Uterus (tissue), 4 donors: ENCODE measurements around the gene TTK. TPM values are rescaled to one million over a fixed set of nuclear protein-coding genes. Genes with fewer than 3 reads are reported as not detected.

ENCODE experiments used
- DNase-seq, 2 donors: peaks; one replicate each; pipeline ENCODE4 v3.0.0-alpha.2; 2019 to 2020
- H3K27ac ChIP-seq, 2 donors: fragments of 200-600 bp; sonication (generic); 1 replicate in 1 of 2; 2 replicates in 1 of 2; pipeline ENCODE4 v1.5.1; 2016 to 2018
- H3K27me3 ChIP-seq, 2 donors: fragments of 200-600 bp; sonication (generic); one replicate each; pipeline ENCODE4 v1.5.1; 2018 to 2019; ENCODE audit warnings: control low read depth in 1 of 2
- H3K36me3 ChIP-seq, 2 donors: fragments of 200-600 bp; sonication (generic); one replicate each; pipeline ENCODE4 v1.5.1; 2019; ENCODE audit warnings: control low read depth in 1 of 2
- H3K4me1 ChIP-seq, 2 donors: fragments of 200-600 bp; sonication (generic); one replicate each; pipeline ENCODE4 v1.5.1; 2018 to 2019; ENCODE audit warnings: control low read depth in 1 of 2
- H3K4me3 ChIP-seq, 2 donors: fragments of 200-600 bp; sonication (generic); 1 replicate in 1 of 2; 2 replicates in 1 of 2; pipeline ENCODE4 v1.5.1; 2018 to 2019; ENCODE audit warnings: mild to moderate bottlenecking in 1 of 2
- H3K9me3 ChIP-seq, 2 donors: fragments of 200-600 bp; sonication (generic); one replicate each; pipeline ENCODE4 v1.5.1; 2019; ENCODE audit warnings: control low read depth in 1 of 2
- POLR2A ChIP-seq, 2 donors: fragments of 450-650 bp; IDR thresholded peaks; one replicate each; pipeline ENCODE4 v1.6.1; 2016; ENCODE audit warnings: antibody characterized with exemption in 2 of 2, mild to moderate bottlenecking in 1 of 2, moderate library complexity in 1 of 2
- intact Hi-C: fragments of 100-400 bp; cut with DNase I; formaldehyde crosslinking; loops from one replicate; pipeline ENCODE4 v1.15.1; 2023; ENCODE audit warnings: low total_unique reads
- total RNA-seq, 4 donors: library from RNA; depleted of rRNA in 3 of 4; stranded (reverse); fragments of >200 nt in 3 of 4; gene quantifications; one replicate each; pipeline versions ENCODE4 v1.1.0 to v1.2.4, GENCODE V29; 2014 to 2023
- TF ChIP-seq, protein P1 (sequence below), 4 experiments: fragments of 200-600 bp in 2 of 4; fragments of 450-650 bp in 2 of 4; sonication (generic) in 2 of 4; IDR thresholded peaks; one replicate each; pipeline ENCODE4 v1.5.1; 2016 to 2019; ENCODE audit warnings: antibody characterized with exemption in 4 of 4, mild to moderate bottlenecking in 2 of 4, moderate library complexity in 1 of 4
- donor health status: DM: yes; HTN: yes; CAD: no.

Gene TTK
- total RNA-seq, 4 donors from 2014 or later = 20.0 TPM; not detected in 3

DNA sequence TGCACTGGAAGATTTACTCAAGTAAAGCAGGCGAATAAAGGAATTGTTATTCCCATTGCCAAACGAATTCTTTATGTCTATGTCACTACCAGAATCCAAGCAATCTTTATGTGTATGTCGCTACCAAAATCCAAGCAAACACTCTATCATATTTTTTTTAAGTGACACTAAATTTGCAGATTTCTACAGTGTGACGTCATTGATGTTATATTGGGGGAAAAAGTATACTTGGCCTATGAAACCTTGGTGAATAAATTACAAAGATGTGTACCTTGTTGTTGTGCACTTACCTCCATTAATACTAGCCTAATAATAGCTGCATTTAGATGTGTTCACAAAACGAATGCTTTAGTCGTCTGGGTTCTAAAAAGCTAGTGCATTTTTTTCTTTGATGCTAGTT, 957 bp downstream of the TTK start:
- Histone ChIP-seq H3K9me3 (no peaks in the 10 kb centered on the region), H3K27ac (no peak overlapping the region), H3K4me3 (no peak overlapping the region), H3K4me1 (no peaks in the 10 kb centered on the region), H3K27me3 (no peaks in the 10 kb centered on the region), H3K36me3 (no peaks in the 10 kb centered on the region)
- DNase-seq = no peak
- TF ChIP-seq, protein P1, sequence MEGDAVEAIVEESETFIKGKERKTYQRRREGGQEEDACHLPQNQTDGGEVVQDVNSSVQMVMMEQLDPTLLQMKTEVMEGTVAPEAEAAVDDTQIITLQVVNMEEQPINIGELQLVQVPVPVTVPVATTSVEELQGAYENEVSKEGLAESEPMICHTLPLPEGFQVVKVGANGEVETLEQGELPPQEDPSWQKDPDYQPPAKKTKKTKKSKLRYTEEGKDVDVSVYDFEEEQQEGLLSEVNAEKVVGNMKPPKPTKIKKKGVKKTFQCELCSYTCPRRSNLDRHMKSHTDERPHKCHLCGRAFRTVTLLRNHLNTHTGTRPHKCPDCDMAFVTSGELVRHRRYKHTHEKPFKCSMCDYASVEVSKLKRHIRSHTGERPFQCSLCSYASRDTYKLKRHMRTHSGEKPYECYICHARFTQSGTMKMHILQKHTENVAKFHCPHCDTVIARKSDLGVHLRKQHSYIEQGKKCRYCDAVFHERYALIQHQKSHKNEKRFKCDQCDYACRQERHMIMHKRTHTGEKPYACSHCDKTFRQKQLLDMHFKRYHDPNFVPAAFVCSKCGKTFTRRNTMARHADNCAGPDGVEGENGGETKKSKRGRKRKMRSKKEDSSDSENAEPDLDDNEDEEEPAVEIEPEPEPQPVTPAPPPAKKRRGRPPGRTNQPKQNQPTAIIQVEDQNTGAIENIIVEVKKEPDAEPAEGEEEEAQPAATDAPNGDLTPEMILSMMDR (IDR thresholded peaks at IDR 0.05) = no peak
- no peak for TF ChIP-seq POLR2A (IDR thresholded peaks at IDR 0.05)
- intact Hi-C loops = no loop called here

DNA sequence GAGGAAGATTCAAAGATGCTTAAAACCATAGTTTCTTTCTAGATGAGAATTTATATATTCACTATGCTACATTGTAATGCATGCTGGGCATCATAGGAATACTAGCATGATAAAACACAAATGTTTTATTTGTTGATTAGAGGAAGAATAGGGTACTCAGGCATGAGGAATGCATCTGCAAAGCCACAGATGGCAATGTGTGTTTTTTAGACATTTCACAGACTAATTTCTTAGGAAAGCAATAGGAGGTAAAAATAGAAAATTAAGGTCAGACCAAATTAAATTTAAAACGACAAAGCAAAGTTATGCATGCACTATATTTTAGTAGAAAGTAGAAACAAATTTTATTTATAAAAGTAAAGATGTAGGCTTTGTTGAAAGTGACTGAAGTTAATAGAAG, 2.1 kb downstream of the TTK start:
- no peaks in the 10 kb centered on the region for H3K9me3 ChIP-seq
- no peak for TF ChIP-seq POLR2A (IDR thresholded peaks at IDR 0.05)
- TF ChIP-seq, protein P1 (IDR thresholded peaks at IDR 0.05) = no peak
- no peaks in the 10 kb centered on the region for H3K36me3 ChIP-seq
- H3K27ac ChIP-seq = no peak overlapping the region
- no peaks in the 10 kb centered on the region for H3K4me1 ChIP-seq
- no peak for DNase-seq
- H3K27me3 ChIP-seq = no peaks in the 10 kb centered on the region
- no peak overlapping the region for H3K4me3 ChIP-seq
- intact Hi-C loops = no loop called here

DNA sequence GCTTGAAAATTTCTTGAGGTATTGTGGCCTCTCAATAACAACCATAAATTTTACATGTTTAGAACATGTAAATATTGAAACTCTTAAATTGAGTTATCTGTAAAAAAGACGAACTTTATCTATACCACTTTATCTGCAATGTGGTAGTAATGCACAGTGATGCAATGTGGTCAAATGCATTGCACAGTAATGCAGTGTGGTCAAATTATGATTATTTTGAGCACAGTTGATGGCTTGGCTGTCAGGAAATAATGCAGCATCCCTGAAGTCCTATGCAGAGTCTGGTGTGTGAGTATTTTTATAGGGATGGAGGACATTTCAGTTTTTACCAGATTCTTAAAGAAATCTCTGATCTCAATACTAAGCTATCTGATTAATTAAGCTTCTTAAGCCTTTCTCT, 5.1 kb downstream of the TTK start:
- no peak for DNase-seq
- H3K36me3 ChIP-seq = no peaks in the 10 kb centered on the region
- intact Hi-C loops = no loop called here
- TF ChIP-seq POLR2A (IDR thresholded peaks at IDR 0.05) = no peak
- TF ChIP-seq, protein P1 (IDR thresholded peaks at IDR 0.05) = no peak
- H3K27me3 ChIP-seq = no peaks in the 10 kb centered on the region
- no peak overlapping the region for H3K4me3 ChIP-seq
- H3K27ac ChIP-seq = no peak overlapping the region
- H3K9me3 ChIP-seq = no peaks in the 10 kb centered on the region
- no peaks in the 10 kb centered on the region for H3K4me1 ChIP-seq

DNA sequence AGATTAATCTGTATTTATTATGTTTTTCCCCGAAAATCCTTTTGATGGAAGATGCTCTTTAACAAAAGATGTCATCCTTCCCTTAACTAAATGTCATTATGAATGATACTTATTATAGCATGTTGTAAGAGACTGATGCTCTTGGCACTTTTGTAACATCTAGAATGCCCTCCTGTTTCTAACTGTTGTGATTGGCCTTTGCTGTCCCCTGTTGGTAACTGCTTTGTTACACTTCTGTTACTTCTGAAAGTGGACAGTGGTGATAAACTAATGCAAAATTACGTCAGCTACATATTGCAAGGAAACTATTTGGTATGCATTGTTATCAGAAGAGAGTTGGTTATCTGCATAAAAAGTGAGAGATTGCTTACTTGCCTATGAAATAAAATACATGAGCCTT, 5.8 kb downstream of the TTK start:
- Histone ChIP-seq H3K9me3 (no peaks in the 10 kb centered on the region), H3K36me3 (no peaks in the 10 kb centered on the region), H3K4me1 (no peaks in the 10 kb centered on the region), H3K4me3 (no peak overlapping the region), H3K27ac (no peak overlapping the region), H3K27me3 (no peaks in the 10 kb centered on the region)
- no peak for DNase-seq
- TF ChIP-seq, protein P1 (IDR thresholded peaks at IDR 0.05) = no peak
- TF ChIP-seq POLR2A (IDR thresholded peaks at IDR 0.05) = no peak
- intact Hi-C loops = no loop called here

DNA sequence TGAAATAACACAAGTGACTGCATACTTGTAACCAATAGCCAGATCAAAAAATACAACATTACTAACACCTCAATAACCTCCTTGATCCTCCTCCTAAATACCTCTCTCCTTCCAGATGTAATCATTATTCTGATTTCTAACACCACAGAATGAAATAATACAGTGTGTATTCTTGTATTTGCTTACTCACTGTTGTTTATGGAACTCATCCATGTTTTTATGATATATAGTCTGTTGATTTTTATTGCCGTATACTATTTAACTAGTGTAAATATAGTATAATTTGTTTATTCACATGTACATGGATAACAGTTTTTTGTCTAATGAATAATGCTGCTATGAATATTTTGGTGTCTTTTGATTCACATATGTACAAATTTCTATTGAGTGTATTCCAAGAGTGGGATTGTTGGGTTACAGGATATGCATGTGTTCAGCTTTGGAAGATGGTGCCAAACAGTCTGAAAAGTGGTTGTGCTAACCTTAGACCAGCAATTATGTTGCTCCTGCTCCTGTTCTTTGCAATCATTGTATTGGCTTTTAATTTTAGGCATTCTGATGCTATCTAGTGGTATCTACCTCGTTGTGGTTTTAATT, 11.5 kb downstream of the TTK start:
- DNase-seq = no peak
- Histone ChIP-seq H3K36me3 (no peaks in the 10 kb centered on the region), H3K9me3 (no peaks in the 10 kb centered on the region), H3K27me3 (no peaks in the 10 kb centered on the region), H3K4me3 (no peak overlapping the region), H3K27ac (no peak overlapping the region), H3K4me1 (no peaks in the 10 kb centered on the region)
- intact Hi-C loops = no loop called here
- TF ChIP-seq, protein P1 (IDR thresholded peaks at IDR 0.05) = no peak
- no peak for TF ChIP-seq POLR2A (IDR thresholded peaks at IDR 0.05)
